Thoracic aorta (tissue), 2 donors: ENCODE results near the gene TENM4. TPM values are rescaled to one million over a fixed set of nuclear protein-coding genes. Genes with fewer than 3 reads are reported as not detected.

Source experiments
- ATAC-seq: fragments of 150-250 bp; one replicate; pipeline ENCODE4 v1.8.0; 2017; ENCODE audit warnings: low read depth; ENCODE audit not compliant: insufficient number of reproducible peaks, low FRiP score
- DNase-seq: peaks from one replicate; pipeline ENCODE4 v3.0.0-alpha.2; 2020; ENCODE audit warnings: low spot score
- H3K27ac ChIP-seq, 2 donors: fragments of 200-600 bp; sonication (generic); 1 replicate in 1 of 2; 2 replicates in 1 of 2; pipeline ENCODE4 v1.5.1; 2016; ENCODE audit warnings: mild to moderate bottlenecking in 2 of 2, moderate library complexity in 2 of 2
- H3K27me3 ChIP-seq: fragments of 200-600 bp; sonication (generic); replicated peaks from 2 replicates; pipeline ENCODE4 v1.6.0; 2016; ENCODE audit warnings: mild to moderate bottlenecking; ENCODE audit not compliant: insufficient read depth
- H3K36me3 ChIP-seq: fragments of 200-600 bp; sonication (generic); one replicate; pipeline ENCODE4 v1.5.1; 2016
- H3K4me1 ChIP-seq, 2 donors: fragments of 200-600 bp; sonication (generic); 1 replicate in 1 of 2; 2 replicates in 1 of 2; pipeline versions ENCODE4 v1.5.1 to v1.6.0; 2016; ENCODE audit warnings: low read depth in 2 of 2, mild to moderate bottlenecking in 1 of 2; ENCODE audit not compliant: control insufficient read depth in 1 of 2
- H3K4me3 ChIP-seq: fragments of 200-600 bp; sonication (generic); 2 replicates; pipeline ENCODE4 v1.5.1; 2016; ENCODE audit warnings: mild to moderate bottlenecking
- H3K9me3 ChIP-seq: fragments of 200-600 bp; sonication (generic); 2 replicates; pipeline ENCODE4 v1.5.1; 2016
- total RNA-seq, 2 donors: library from RNA; depleted of rRNA; stranded (reverse); fragments of >200 nt; gene quantifications; one replicate each; pipeline versions ENCODE4 v1.1.0 to v1.2.3, GENCODE V29; 2016
- TF ChIP-seq, protein P1 (sequence below): fragments of 200-600 bp; sonication (generic); IDR thresholded peaks from one replicate; pipeline ENCODE4 v1.5.1; 2019; ENCODE audit warnings: antibody characterized with exemption

The TENM4 gene
- total RNA-seq, 2 donors from 2014 or later = 6.1 to 13.3 TPM

GRCh38 chr11:79100093-79100910, 340.5 kb downstream of the TENM4 start:
- Histone ChIP-seq H3K4me1 (peaks cover 9 to 36% of the 10 kb centered on the region in 2 donors), H3K36me3 (no peaks in the 10 kb centered on the region), H3K27me3 (no peaks in the 10 kb centered on the region), H3K27ac (no peak overlapping the region), H3K9me3 (no peaks in the 10 kb centered on the region), H3K4me3 (no peak overlapping the region)
- TF ChIP-seq, protein P1, sequence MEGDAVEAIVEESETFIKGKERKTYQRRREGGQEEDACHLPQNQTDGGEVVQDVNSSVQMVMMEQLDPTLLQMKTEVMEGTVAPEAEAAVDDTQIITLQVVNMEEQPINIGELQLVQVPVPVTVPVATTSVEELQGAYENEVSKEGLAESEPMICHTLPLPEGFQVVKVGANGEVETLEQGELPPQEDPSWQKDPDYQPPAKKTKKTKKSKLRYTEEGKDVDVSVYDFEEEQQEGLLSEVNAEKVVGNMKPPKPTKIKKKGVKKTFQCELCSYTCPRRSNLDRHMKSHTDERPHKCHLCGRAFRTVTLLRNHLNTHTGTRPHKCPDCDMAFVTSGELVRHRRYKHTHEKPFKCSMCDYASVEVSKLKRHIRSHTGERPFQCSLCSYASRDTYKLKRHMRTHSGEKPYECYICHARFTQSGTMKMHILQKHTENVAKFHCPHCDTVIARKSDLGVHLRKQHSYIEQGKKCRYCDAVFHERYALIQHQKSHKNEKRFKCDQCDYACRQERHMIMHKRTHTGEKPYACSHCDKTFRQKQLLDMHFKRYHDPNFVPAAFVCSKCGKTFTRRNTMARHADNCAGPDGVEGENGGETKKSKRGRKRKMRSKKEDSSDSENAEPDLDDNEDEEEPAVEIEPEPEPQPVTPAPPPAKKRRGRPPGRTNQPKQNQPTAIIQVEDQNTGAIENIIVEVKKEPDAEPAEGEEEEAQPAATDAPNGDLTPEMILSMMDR = peak; percentile 77
- ATAC-seq = no peak
- DNase-seq = no peak

GRCh38 chr11:79098146-79098545, 342.7 kb downstream of the TENM4 start:
- DNase-seq (no peak), ATAC-seq (no peak)
- TF ChIP-seq, protein P1 = no peak
- Histone ChIP-seq H3K27me3 (no peaks in the 10 kb centered on the region), H3K4me1 (peaks cover 9 to 36% of the 10 kb centered on the region in 2 donors), H3K9me3 (peaks cover 6% of the 10 kb centered on the region), H3K4me3 (no peak overlapping the region), H3K36me3 (no peaks in the 10 kb centered on the region), H3K27ac (peak overlapping the region; percentile 33 to 45)

GRCh38 chr11:79097246-79097875, 343.5 kb downstream of the TENM4 start:
- Histone ChIP-seq H3K9me3 (peaks cover 8% of the 10 kb centered on the region), H3K4me1 (peaks cover 13 to 38% of the 10 kb centered on the region in 2 donors), H3K27me3 (no peaks in the 10 kb centered on the region), H3K27ac (peak overlapping the region; percentile 33 to 52), H3K36me3 (no peaks in the 10 kb centered on the region), H3K4me3 (peak overlapping the region; percentile 3)
- ATAC-seq (no peak), DNase-seq (no peak)
- TF ChIP-seq, protein P1 = no peak

- DNase-seq = no peak
- Histone ChIP-seq H3K27me3 (no peaks in the 10 kb centered on the region), H3K4me1 (peaks cover 9 to 29% of the 10 kb centered on the region in 2 donors), H3K9me3 (peaks cover 8% of the 10 kb centered on the region), H3K4me3 (no peak overlapping the region), H3K27ac (no peak overlapping the region), H3K36me3 (no peaks in the 10 kb centered on the region)
- ATAC-seq = no peak
- TF ChIP-seq, protein P1 = no peak
These were observed 345.4 kb downstream of the TENM4 start for GRCh38 chr11:79095424-79095823.

DNA sequence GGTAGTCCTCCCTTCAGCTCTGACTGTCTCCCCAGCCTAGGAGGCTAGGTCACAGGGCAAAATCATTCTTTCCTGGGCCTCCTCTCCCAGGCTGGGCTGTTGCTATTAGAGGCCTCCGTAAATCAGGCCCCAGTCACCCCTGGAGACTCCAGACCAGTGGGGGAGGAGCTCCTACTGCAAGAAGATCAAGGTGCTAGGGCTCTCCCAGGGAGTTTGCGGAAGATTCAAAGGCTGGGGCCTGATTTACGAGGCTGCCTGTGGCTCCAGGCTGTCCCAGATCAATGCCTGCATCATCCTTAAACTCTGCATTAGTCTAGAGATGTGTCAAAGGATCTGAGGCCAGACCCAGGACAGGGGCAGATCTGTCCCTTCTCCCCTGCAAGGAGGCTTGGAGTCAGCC, 346.2 kb downstream of the TENM4 start:
- Histone ChIP-seq H3K9me3 (peaks cover 8% of the 10 kb centered on the region), H3K4me1 (peaks cover 9 to 29% of the 10 kb centered on the region in 2 donors), H3K36me3 (no peaks in the 10 kb centered on the region), H3K27me3 (no peaks in the 10 kb centered on the region), H3K27ac (no peak overlapping the region), H3K4me3 (no peak overlapping the region)
- TF ChIP-seq, protein P1 = no peak
- no peak for ATAC-seq
- DNase-seq = no peak
